Measurements from ENCODE around the gene TMEM178A. TPM values are rescaled to one million over a fixed set of nuclear protein-coding genes. Genes with fewer than 3 reads are reported as not detected.
"Not testable (repeated sequence)": the region's sequence is repeated elsewhere in the genome, so short reads cannot be mapped to it uniquely, and the experiment has no call there.

The TMEM178A gene
- total RNA-seq, 2 experiments from 2014 or later, result not detected

GRCh38 chr2:39636306-39636705 lies 29.4 kb upstream of the TMEM178A start:
- Mint-ChIP-seq H3K4me3 (no peak overlapping the region), H3K27me3 (peaks cover 12% of the 10 kb centered on the region), H3K36me3 (no peaks in the 10 kb centered on the region), H3K9me3 (ENCODE audit: low read depth) (no peaks in the 10 kb centered on the region), H3K4me1 (no peaks in the 10 kb centered on the region), H3K27ac (no peak overlapping the region)
- ATAC-seq (no peak), DNase-seq (no peak)
- CTCF ChIA-PET, result interaction anchor here (0.7 kb wide), 1 partner anchor 83 kb away, joined by 3 read pairs; no protein-coding TSS in a partner anchor

GRCh38 chr2:39638581-39638980 lies 27.1 kb upstream of the TMEM178A start:
- Mint-ChIP-seq H3K27me3 (peaks cover 14% of the 10 kb centered on the region), H3K27ac (no peak overlapping the region), H3K4me3 (no peak overlapping the region), H3K36me3 (no peaks in the 10 kb centered on the region), H3K4me1 (peaks cover 2% of the 10 kb centered on the region), H3K9me3 (ENCODE audit: low read depth) (no peaks in the 10 kb centered on the region)
- ATAC-seq (no peak), DNase-seq (no peak)
- CTCF ChIA-PET, result no interaction called here

GRCh38 chr2:39640107-39640506 lies 25.6 kb upstream of the TMEM178A start:
- DNase-seq (no peak), ATAC-seq (no peak)
- Mint-ChIP-seq H3K27ac (no peak overlapping the region), H3K9me3 (ENCODE audit: low read depth) (no peaks in the 10 kb centered on the region), H3K36me3 (no peaks in the 10 kb centered on the region), H3K4me3 (no peak overlapping the region), H3K4me1 (peaks cover 2% of the 10 kb centered on the region), H3K27me3 (peaks cover 12% of the 10 kb centered on the region)
- CTCF ChIA-PET, result no interaction called here

- Mint-ChIP-seq H3K27ac (no peak overlapping the region), H3K27me3 (peaks cover 12% of the 10 kb centered on the region), H3K4me3 (no peak overlapping the region), H3K36me3 (no peaks in the 10 kb centered on the region), H3K9me3 (ENCODE audit: low read depth) (no peaks in the 10 kb centered on the region), H3K4me1 (peaks cover 2% of the 10 kb centered on the region)
- DNase-seq (no peak), ATAC-seq (no peak)
- CTCF ChIA-PET, result no interaction called here
Measured at GRCh38 chr2:39640681-39641080, 25.0 kb upstream of the TMEM178A start.

GRCh38 chr2:39641635-39642034 lies 24.1 kb upstream of the TMEM178A start:
- CTCF ChIA-PET, result no interaction called here
- peaks cover 12% of the 10 kb centered on the region for H3K27me3 Mint-ChIP-seq
- no peaks in the 10 kb centered on the region for H3K36me3 Mint-ChIP-seq
- DNase-seq (no peak), ATAC-seq (no peak)
- H3K4me3 Mint-ChIP-seq, result no peak overlapping the region
- H3K27ac Mint-ChIP-seq, result no peak overlapping the region
- H3K9me3 Mint-ChIP-seq (ENCODE audit: low read depth), result no peaks in the 10 kb centered on the region
- peaks cover 2% of the 10 kb centered on the region for H3K4me1 Mint-ChIP-seq

GRCh38 chr2:39642051-39642718 lies 23.5 kb upstream of the TMEM178A start:
- Mint-ChIP-seq H3K9me3 (ENCODE audit: low read depth) (no peaks in the 10 kb centered on the region), H3K4me1 (peaks cover 2% of the 10 kb centered on the region), H3K27me3 (peaks cover 12% of the 10 kb centered on the region), H3K4me3 (no peak overlapping the region), H3K36me3 (no peaks in the 10 kb centered on the region), H3K27ac (no peak overlapping the region)
- ATAC-seq (no peak), DNase-seq (no peak)
- CTCF ChIA-PET, result no interaction called here

GRCh38 chr2:39645826-39646225 lies 19.9 kb upstream of the TMEM178A start:
- CTCF ChIA-PET, result no interaction called here
- Mint-ChIP-seq H3K4me3 (no peak overlapping the region), H3K4me1 (peaks cover 2% of the 10 kb centered on the region), H3K36me3 (no peaks in the 10 kb centered on the region), H3K9me3 (ENCODE audit: low read depth) (no peaks in the 10 kb centered on the region), H3K27ac (no peak overlapping the region), H3K27me3 (peaks cover 9% of the 10 kb centered on the region)
- DNase-seq (no peak), ATAC-seq (no peak)

- CTCF ChIA-PET, result no interaction called here
- Mint-ChIP-seq H3K4me1 (peaks cover 2% of the 10 kb centered on the region), H3K9me3 (ENCODE audit: low read depth) (no peaks in the 10 kb centered on the region), H3K4me3 (no peak overlapping the region), H3K27me3 (peaks cover 6% of the 10 kb centered on the region), H3K27ac (no peak overlapping the region), H3K36me3 (no peaks in the 10 kb centered on the region)
- no peak for ATAC-seq
- DNase-seq, result no peak
Measured at GRCh38 chr2:39646267-39646666, 19.4 kb upstream of the TMEM178A start.

GRCh38 chr2:39647104-39647765 lies 18.5 kb upstream of the TMEM178A start:
- Mint-ChIP-seq H3K9me3 (ENCODE audit: low read depth) (no peaks in the 10 kb centered on the region), H3K4me3 (no peak overlapping the region), H3K4me1 (no peaks in the 10 kb centered on the region), H3K36me3 (no peaks in the 10 kb centered on the region), H3K27ac (no peak overlapping the region), H3K27me3 (peaks cover 4% of the 10 kb centered on the region)
- DNase-seq (no peak), ATAC-seq (no peak)
- CTCF ChIA-PET, result no interaction called here

GRCh38 chr2:39648580-39648979 lies 17.1 kb upstream of the TMEM178A start:
- ATAC-seq (no peak), DNase-seq (no peak)
- CTCF ChIA-PET, result no interaction called here
- Mint-ChIP-seq H3K36me3 (no peaks in the 10 kb centered on the region), H3K27me3 (peaks cover 4% of the 10 kb centered on the region), H3K4me3 (no peak overlapping the region), H3K4me1 (no peaks in the 10 kb centered on the region), H3K9me3 (ENCODE audit: low read depth) (peaks cover 1% of the 10 kb centered on the region), H3K27ac (no peak overlapping the region)

- CTCF ChIA-PET, result no interaction called here
Measured at GRCh38 chr2:39649511-39649910, 16.2 kb upstream of the TMEM178A start.

GRCh38 chr2:39650468-39650867 lies 15.2 kb upstream of the TMEM178A start:
- no peak for ATAC-seq
- CTCF ChIA-PET, result no interaction called here

More at GRCh38 chr2:39649511-39649910, 16.2 kb upstream of the TMEM178A start:
- no peak overlapping the region for H3K27ac Mint-ChIP-seq
- peaks cover 4% of the 10 kb centered on the region for H3K9me3 Mint-ChIP-seq (ENCODE audit: low read depth)
- no peak overlapping the region for H3K4me3 Mint-ChIP-seq
- H3K27me3 Mint-ChIP-seq, result peaks cover 4% of the 10 kb centered on the region
- DNase-seq (no peak), ATAC-seq (no peak)
- H3K4me1 Mint-ChIP-seq, result no peaks in the 10 kb centered on the region
- no peaks in the 10 kb centered on the region for H3K36me3 Mint-ChIP-seq

GRCh38 chr2:39656215-39656614 lies 9.5 kb upstream of the TMEM178A start:
- H3K36me3 Mint-ChIP-seq; H3K27me3 Mint-ChIP-seq; CTCF ChIA-PET; H3K9me3 Mint-ChIP-seq (ENCODE audit: low read depth); DNase-seq; H3K4me1 Mint-ChIP-seq; ATAC-seq; H3K4me3 Mint-ChIP-seq; H3K27ac Mint-ChIP-seq: not testable (repeated sequence)

More at GRCh38 chr2:39650468-39650867, 15.2 kb upstream of the TMEM178A start:
- no peaks in the 10 kb centered on the region for H3K4me1 Mint-ChIP-seq
- peaks cover 4% of the 10 kb centered on the region for H3K9me3 Mint-ChIP-seq (ENCODE audit: low read depth)
- H3K4me3 Mint-ChIP-seq, result no peak overlapping the region
- no peak for DNase-seq
- no peak overlapping the region for H3K27ac Mint-ChIP-seq
- H3K36me3 Mint-ChIP-seq, result no peaks in the 10 kb centered on the region
- peaks cover 4% of the 10 kb centered on the region for H3K27me3 Mint-ChIP-seq

- ATAC-seq (no peak), DNase-seq (no peak)
- Mint-ChIP-seq H3K4me1 (no peaks in the 10 kb centered on the region), H3K27me3 (peaks cover 10% of the 10 kb centered on the region), H3K27ac (no peak overlapping the region), H3K9me3 (ENCODE audit: low read depth) (peaks cover 4% of the 10 kb centered on the region), H3K4me3 (no peak overlapping the region), H3K36me3 (no peaks in the 10 kb centered on the region)
- CTCF ChIA-PET, result no interaction called here
Measured at GRCh38 chr2:39657287-39657937, 8.3 kb upstream of the TMEM178A start.

All from activated CD8-positive, alpha-beta memory T cell treated with anti-CD3 and anti-CD28 coated beads, Interleukin-2, amount 10 ng/mL, durations not matched to agents 7 days and 5 days (primary cell).